SK-N-SH (cell line): Measurements from ENCODE around the gene ARSJ. TPM values are rescaled to one million over a fixed set of nuclear protein-coding genes. Genes with fewer than 3 reads are reported as not detected.

ENCODE experiments used
- CTCF ChIA-PET: fragments of 300-600, 350-600 bp; formaldehyde crosslinking; extraction: SDS; loops from one replicate; lab custom pipeline; 2021; lab: Yijun Ruan, JAX
- POLR2A ChIA-PET: fragments of 350-600 bp; sonication (Branson Sonifier 250); formaldehyde crosslinking; extraction: SDS; loops from one replicate; lab custom pipeline; 2020; ENCODE audit warnings: antibody characterized with exemption, inconsistent platforms; lab: Yijun Ruan, JAX
- DNase-seq: peaks from one replicate; pipeline ENCODE4 v3.0.0; 2012
- H2AFZ ChIP-seq: fragments of 200-600 bp; sonication (generic); 2 replicates; pipeline ENCODE4 v1.8.1; 2016; ENCODE audit warnings: antibody characterized with exemption, mild to moderate bottlenecking, low read depth
- H3F3A ChIP-seq: fragments of 200-600 bp; sonication (generic); replicated peaks from 2 replicates; pipeline ENCODE3; 2016; ENCODE audit warnings: antibody characterized with exemption, mild to moderate bottlenecking; ENCODE audit not compliant: insufficient read depth
- H3K27ac ChIP-seq, 2 experiments: fragments of 200-500 bp in 1 of 2; fragments of 200-600 bp in 1 of 2; sonication (Bioruptor generic) in 1 of 2; sonication (generic), shearing (Covaris generic) in 1 of 2; 2 replicates each; pipeline versions ENCODE4 v1.5.1 to v1.6.1; 2014 to 2016; ENCODE audit warnings: low read depth in 2 of 2, inconsistent platforms in 1 of 2, low read length in 1 of 2, mild to moderate bottlenecking in 1 of 2, mixed read lengths in 1 of 2
- H3K27me3 ChIP-seq: fragments of 200-600 bp; sonication (generic), shearing (Covaris generic); 2 replicates; pipeline ENCODE4 v1.6.1; 2016; ENCODE audit warnings: mixed run types; ENCODE audit not compliant: insufficient read depth
- H3K36me3 ChIP-seq, 2 experiments: fragments of 200-500 bp in 1 of 2; fragments of 200-600 bp in 1 of 2; sonication (Bioruptor generic) in 1 of 2; sonication (generic) in 1 of 2; replicated peaks in 1 of 2; 2 replicates each; pipeline versions ENCODE3 to v1.5.1; 2014 to 2016; ENCODE audit warnings: low read length in 1 of 2, mild to moderate bottlenecking in 1 of 2; ENCODE audit not compliant: insufficient read depth in 2 of 2, control insufficient read depth in 1 of 2
- H3K4me1 ChIP-seq, 2 experiments: fragments of 200-500 bp in 1 of 2; fragments of 200-600 bp in 1 of 2; sonication (Bioruptor generic) in 1 of 2; sonication (generic), shearing (Covaris generic) in 1 of 2; 2 replicates each; pipeline versions ENCODE4 v1.5.1 to v1.6.1; 2014 to 2016; ENCODE audit warnings: low read depth in 1 of 2, low read length in 1 of 2, mixed run types in 1 of 2; ENCODE audit not compliant: insufficient read depth in 2 of 2, control insufficient read depth in 1 of 2
- H3K4me2 ChIP-seq: fragments of 200-600 bp; sonication (generic), shearing (Covaris generic); 2 replicates; pipeline ENCODE4 v1.6.1; 2017; ENCODE audit warnings: mixed run types
- H3K4me3 ChIP-seq, 2 experiments: fragments of 200-500 bp in 1 of 2; fragments of 200-600 bp in 1 of 2; sonication (Bioruptor generic) in 1 of 2; sonication (generic), shearing (Covaris generic) in 1 of 2; 2 replicates each; pipeline versions ENCODE4 v1.5.1 to v1.8.1; 2014 to 2016; ENCODE audit warnings: low read depth in 2 of 2, inconsistent platforms in 1 of 2, low read length in 1 of 2, mild to moderate bottlenecking in 1 of 2, mixed read lengths in 1 of 2, moderate library complexity in 1 of 2
- H3K79me2 ChIP-seq: fragments of 200-600 bp; sonication (generic); 2 replicates; pipeline ENCODE4 v1.8.1; 2017; ENCODE audit warnings: mild to moderate bottlenecking; ENCODE audit not compliant: insufficient read depth
- H3K9ac ChIP-seq: fragments of 200-600 bp; sonication (generic); 2 replicates; pipeline ENCODE4 v1.6.1; 2017; ENCODE audit warnings: mixed run types
- H3K9me2 ChIP-seq: fragments of 200-600 bp; sonication (generic); 2 replicates; pipeline ENCODE4 v1.6.1; 2017; ENCODE audit warnings: mixed run types
- H3K9me3 ChIP-seq: fragments of 200-600 bp; sonication (generic); 2 replicates; pipeline ENCODE4 v1.6.1; 2017; ENCODE audit warnings: mixed run types, mild to moderate bottlenecking, moderate library complexity
- H4K20me1 ChIP-seq: fragments of 200-600 bp; sonication (generic); 2 replicates; pipeline ENCODE4 v1.6.1; 2017; ENCODE audit warnings: mild to moderate bottlenecking, mixed run types; ENCODE audit not compliant: insufficient read depth
- CHD2 ChIP-seq: fragments of 150-350 bp; IDR thresholded peaks from 2 replicates; pipeline ENCODE4 v1.6.1; 2018; ENCODE audit warnings: low read length; ENCODE audit not compliant: partially characterized antibody
- EP300 ChIP-seq, 2 experiments: IDR thresholded peaks; 2 replicates each; pipeline versions ENCODE4 v1.4.0 to v1.6.1; 2012; ENCODE audit warnings: borderline replicate concordance in 1 of 2, low read depth in 1 of 2, low read length in 1 of 2
- FOSL2 ChIP-seq: IDR thresholded peaks from 2 replicates; pipeline ENCODE4 v1.4.0; 2012; ENCODE audit warnings: low read depth, mild to moderate bottlenecking, moderate library complexity, borderline replicate concordance
- GATA2 ChIP-seq: sonication (generic); formaldehyde crosslinking; IDR thresholded peaks from 2 replicates; pipeline ENCODE4 v1.5.0; 2020; ENCODE audit warnings: mild to moderate bottlenecking, missing genetic modification reagents
- IRF3 ChIP-seq: fragments of 150-350 bp; IDR thresholded peaks from 2 replicates; pipeline ENCODE4 v1.6.1; 2016; ENCODE audit warnings: mild to moderate bottlenecking, low read depth, low read length
- JUND ChIP-seq: IDR thresholded peaks from 2 replicates; pipeline ENCODE4 v1.4.0; 2012
- MEF2A ChIP-seq: IDR thresholded peaks from 2 replicates; pipeline ENCODE4 v1.4.0; 2012; ENCODE audit warnings: low read depth, borderline replicate concordance
- MXI1 ChIP-seq: IDR thresholded peaks from 2 replicates; pipeline ENCODE4 v1.6.1; 2012; ENCODE audit warnings: mild to moderate bottlenecking, low read depth, low read length, improper control_type of control experiment
- NFIC ChIP-seq: IDR thresholded peaks from 2 replicates; pipeline ENCODE4 v1.4.0; 2012; ENCODE audit warnings: borderline replicate concordance
- NRF1 ChIP-seq: IDR thresholded peaks from 2 replicates; pipeline ENCODE4 v1.6.1; 2012; ENCODE audit warnings: low read depth, mild to moderate bottlenecking, low read length
- RFX5 ChIP-seq: IDR thresholded peaks from 2 replicates; pipeline ENCODE4 v1.6.1; 2012; ENCODE audit warnings: mild to moderate bottlenecking, improper control_type of control experiment, low read length
- RXRA ChIP-seq: IDR thresholded peaks from 2 replicates; pipeline ENCODE4 v1.4.0; 2012; ENCODE audit warnings: low read depth, mild to moderate bottlenecking, borderline replicate concordance
- SIN3A ChIP-seq: IDR thresholded peaks from 2 replicates; pipeline ENCODE4 v1.6.1; 2012; ENCODE audit warnings: low read depth, mild to moderate bottlenecking, low read length, moderate library complexity, borderline replicate concordance
- SMC3 ChIP-seq: IDR thresholded peaks from 2 replicates; pipeline ENCODE4 v1.6.1; 2012; ENCODE audit warnings: low read depth, low read length, improper control_type of control experiment
- TAF1 ChIP-seq: IDR thresholded peaks from 2 replicates; pipeline ENCODE4 v1.6.1; 2012; ENCODE audit warnings: low read depth, mild to moderate bottlenecking, low read length, moderate library complexity, borderline replicate concordance
- TEAD4 ChIP-seq: IDR thresholded peaks from 2 replicates; pipeline ENCODE4 v1.4.0; 2012; ENCODE audit warnings: mild to moderate bottlenecking, borderline replicate concordance; ENCODE audit not compliant: insufficient read depth
- USF2 ChIP-seq: fragments of 150-350 bp; IDR thresholded peaks from 2 replicates; pipeline ENCODE4 v1.6.1; 2017; ENCODE audit warnings: antibody characterized with exemption, low read length, low read depth, borderline replicate concordance
- ZBTB33 ChIP-seq: IDR thresholded peaks from 2 replicates; pipeline ENCODE4 v1.4.0; 2012; ENCODE audit warnings: low read depth, borderline replicate concordance
- WGBS: methylation state at CpG from one replicate; pipeline ENCODE4 v1.1.6; 2017; ENCODE audit warnings: low lambda C conversion rate; 5-methylcytosine and 5-hydroxymethylcytosine counted together
- polyA plus RNA-seq, 3 experiments: library from polyadenylated mRNA; depleted of rRNA; stranded (reverse); fragments of >200 nt; gene quantifications; 2 replicates each; pipeline ENCODE4 v1.2.3, GENCODE V29; 2012
- TF ChIP-seq, protein P1 (sequence below): IDR thresholded peaks from 2 replicates; pipeline ENCODE4 v1.4.0; 2012; ENCODE audit warnings: low read depth, borderline replicate concordance

ARSJ gene
- polyA plus RNA-seq, 1 of the 3 experiments (the other 2 are of a cell fraction): 30.4 TPM

DNA sequence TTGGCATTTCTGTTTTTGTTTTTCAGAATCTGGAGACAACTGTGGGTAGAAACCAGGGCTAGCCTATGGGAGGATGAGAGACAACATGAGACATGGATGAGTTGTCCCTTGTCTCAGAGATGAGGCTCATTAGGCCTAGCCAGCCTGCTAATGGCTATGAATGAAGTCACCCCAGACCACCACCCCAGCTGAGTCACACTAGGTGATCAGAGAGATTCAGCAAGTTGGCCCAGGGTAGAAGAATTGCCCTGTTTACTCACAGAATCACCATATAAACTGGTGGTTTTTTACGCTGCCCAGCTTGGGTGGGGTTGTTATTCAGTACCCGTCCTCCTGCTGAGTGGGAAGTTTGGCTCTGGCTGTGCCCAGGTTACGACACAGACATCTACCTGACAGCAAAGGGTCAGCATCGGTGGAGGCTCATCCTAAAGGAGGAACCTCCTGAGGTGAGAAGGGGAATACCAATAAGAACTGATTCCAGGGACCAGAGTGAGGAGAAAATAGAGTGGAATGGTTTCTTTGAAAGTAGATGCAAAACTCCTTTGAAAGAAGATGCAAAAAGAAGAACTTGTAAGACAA, 17.2 kb upstream of the ARSJ start:
- H3K79me2 ChIP-seq: no peaks in the 10 kb centered on the region
- H3F3A ChIP-seq: no peaks in the 10 kb centered on the region
- no peak overlapping the region for H3K4me2 ChIP-seq
- no peak overlapping the region for H3K9ac ChIP-seq
- WGBS: 73% methylated on average over 4 of the region's 4 CpGs
- H3K9me3 ChIP-seq: no peaks in the 10 kb centered on the region
- peaks cover 0 to 9% of the 10 kb centered on the region in 2 experiments; a peak in 2 of 4 replicates for H3K4me1 ChIP-seq
- TF ChIP-seq TEAD4 (no peak), MXI1 (no peak), FOSL2 (peak; percentile 26; the same call in 1 of the 2 replicates)
- H2AFZ ChIP-seq: no peak overlapping the region
- no peak for DNase-seq
- no peaks in the 10 kb centered on the region for H3K27me3 ChIP-seq
- H3K36me3 ChIP-seq: no peaks in the 10 kb centered on the region
- no peak overlapping the region for H3K4me3 ChIP-seq
- H3K9me2 ChIP-seq: no peaks in the 10 kb centered on the region
- H3K27ac ChIP-seq: no peak overlapping the region; a peak in 1 of 4 replicates
- no peaks in the 10 kb centered on the region for H4K20me1 ChIP-seq
- POLR2A ChIA-PET: no interaction called here
- CTCF ChIA-PET: no interaction called here

GRCh38 chr4:113993887-113994286, 14.4 kb upstream of the ARSJ start:
- no peaks in the 10 kb centered on the region for H3F3A ChIP-seq
- no peak overlapping the region for H3K27ac ChIP-seq
- TF ChIP-seq SIN3A: no peak
- no peak for TF ChIP-seq RFX5
- TF ChIP-seq RXRA: no peak
- TF ChIP-seq EP300 (IDR thresholded peaks at IDR 0.05; ENCODE audit: borderline replicate concordance in 1 of 2, low read depth in 1 of 2, low read length in 1 of 2): no peak
- no peak for TF ChIP-seq MEF2A
- no peak for TF ChIP-seq IRF3
- no peak for TF ChIP-seq CHD2
- no peak for TF ChIP-seq GATA2
- TF ChIP-seq NFIC: no peak
- no peak for TF ChIP-seq SMC3
- no peak for TF ChIP-seq FOSL2
- no peak for TF ChIP-seq USF2
- TF ChIP-seq, protein P1, sequence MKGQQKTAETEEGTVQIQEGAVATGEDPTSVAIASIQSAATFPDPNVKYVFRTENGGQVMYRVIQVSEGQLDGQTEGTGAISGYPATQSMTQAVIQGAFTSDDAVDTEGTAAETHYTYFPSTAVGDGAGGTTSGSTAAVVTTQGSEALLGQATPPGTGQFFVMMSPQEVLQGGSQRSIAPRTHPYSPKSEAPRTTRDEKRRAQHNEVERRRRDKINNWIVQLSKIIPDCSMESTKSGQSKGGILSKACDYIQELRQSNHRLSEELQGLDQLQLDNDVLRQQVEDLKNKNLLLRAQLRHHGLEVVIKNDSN: no peak
- no peak for TF ChIP-seq TAF1
- no peak for TF ChIP-seq JUND
- no peak for TF ChIP-seq NRF1
- no peak for TF ChIP-seq ZBTB33
- TF ChIP-seq, all 33 proteins: peak for 0
- no peak for DNase-seq
- CTCF ChIA-PET: no interaction called here
- Histone ChIP-seq H4K20me1 (no peaks in the 10 kb centered on the region), H3K4me3 (no peak overlapping the region), H3K4me1 (peaks cover 0 to 9% of the 10 kb centered on the region in 2 experiments; a peak in 2 of 4 replicates), H3K4me2 (no peak overlapping the region), H3K9me3 (no peaks in the 10 kb centered on the region), H2AFZ (no peak overlapping the region), H3K9me2 (no peaks in the 10 kb centered on the region), H3K79me2 (no peaks in the 10 kb centered on the region), H3K36me3 (no peaks in the 10 kb centered on the region), H3K27me3 (no peaks in the 10 kb centered on the region), H3K9ac (no peak overlapping the region)
- POLR2A ChIA-PET: no interaction called here
